Keratinocyte (primary cell): ENCODE measurements around the gene MYH9.
"Not testable (repeated sequence)": the region's sequence is repeated elsewhere in the genome, so short reads cannot be mapped to it uniquely, and the experiment has no call there.

Experiments used
- CTCF ChIP-seq, 3 experiments: IDR thresholded peaks in 1 of 3; conservative IDR thresholded peaks in 1 of 3; optimal IDR thresholded peaks in 1 of 3; 2 replicates in 2 of 3; 3 replicates in 1 of 3; pipeline versions ENCODE3 to v1.5.1; 2011; ENCODE audit warnings: low read length in 3 of 3, mild to moderate bottlenecking in 3 of 3, moderate library complexity in 2 of 3, control low read depth in 1 of 3, inconsistent platforms in 1 of 3; ENCODE audit not compliant: insufficient read depth in 2 of 3; ENCODE audit errors: extremely low read depth in 1 of 3
- EZH2 ChIP-seq: IDR thresholded peaks from one replicate; pipeline ENCODE4 v1.6.1; 2012; ENCODE audit warnings: inconsistent platforms, mild to moderate bottlenecking, low read length, moderate library complexity

- not testable (repeated sequence) for TF ChIP-seq CTCF (optimal IDR thresholded peaks at IDR 0.05 in 1 of 3, IDR thresholded peaks at IDR 0.05 in 1 of 3, conservative IDR thresholded peaks at IDR 0.05 in 1 of 3; ENCODE audit: extremely low read depth in 1 of 3, insufficient read depth in 2 of 3, low read length in 3 of 3); EZH2
These were observed 126.1 kb downstream of the MYH9 start for GRCh38 chr22:36261675-36262074.
